HCT116 (cell line): ENCODE measurements around the gene LMAN1L.

ENCODE experiments used
- CTCF ChIP-seq, 3 experiments: fragments of 200-600 bp in 1 of 3; sonication (generic) in 1 of 3; IDR thresholded peaks in 2 of 3; conservative IDR thresholded peaks in 1 of 3; 2 replicates each; pipeline ENCODE4 v1.5.1; 2012 to 2017; ENCODE audit warnings: low read depth in 2 of 3, low read length in 2 of 3, antibody characterized with exemption in 1 of 3, borderline replicate concordance in 1 of 3, control low read depth in 1 of 3, mild to moderate bottlenecking in 1 of 3, mixed read lengths in 1 of 3, mixed run types in 1 of 3, moderate library complexity in 1 of 3; ENCODE audit not compliant: insufficient read depth in 1 of 3
- EZH2 ChIP-seq: fragments of 200-600 bp; sonication (generic); IDR thresholded peaks from 2 replicates; pipeline ENCODE4 v1.6.1; 2017; ENCODE audit warnings: antibody characterized with exemption, mixed run types
- POLR2A ChIP-seq: IDR thresholded peaks from 2 replicates; pipeline ENCODE4 v1.7.0; 2011; ENCODE audit warnings: borderline replicate concordance; ENCODE audit not compliant: insufficient read depth, insufficient read length; ENCODE audit errors: extremely low read depth
- SP1 ChIP-seq: IDR thresholded peaks from 2 replicates; pipeline ENCODE4 v1.6.1; 2012; ENCODE audit warnings: low read depth

DNA sequence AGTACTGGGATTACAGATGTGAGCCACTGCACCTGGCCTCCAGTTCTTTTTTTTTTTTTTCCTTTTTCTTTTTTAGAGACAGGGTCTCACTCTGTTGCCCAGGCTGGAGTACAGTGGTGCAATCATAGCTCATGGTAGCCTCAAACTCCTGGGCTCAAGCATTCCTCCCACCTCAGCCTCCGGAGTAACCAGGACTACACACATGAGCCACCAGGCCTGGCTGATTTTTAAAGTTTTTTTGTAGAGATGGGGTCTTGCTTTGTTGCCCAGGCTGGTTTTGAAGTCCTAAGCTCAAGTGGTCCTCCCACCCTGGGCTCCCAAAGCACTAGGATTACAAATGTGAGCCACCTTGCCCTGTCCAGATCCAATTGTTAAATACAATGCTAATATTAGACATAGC, 43.9 kb downstream of the LMAN1L start:
- no peak for TF ChIP-seq POLR2A
- TF ChIP-seq CTCF (IDR thresholded peaks at IDR 0.05 in 2 of 3, conservative IDR thresholded peaks at IDR 0.05 in 1 of 3; ENCODE audit: borderline replicate concordance in 1 of 3, insufficient read depth in 1 of 3, low read depth in 2 of 3, low read length in 2 of 3), result no peak
- TF ChIP-seq SP1, result no peak
- TF ChIP-seq EZH2, result no peak
